H1 (cell line): ENCODE results near the gene RRP7A. TPM values are rescaled to one million over a fixed set of nuclear protein-coding genes. Genes with fewer than 3 reads are reported as not detected.

ENCODE experiments used
- BCL11A ChIP-seq, 2 experiments: IDR thresholded peaks; one replicate each; pipeline ENCODE4 v1.6.1; 2011; ENCODE audit warnings: low read depth in 2 of 2, low read length in 2 of 2, mild to moderate bottlenecking in 2 of 2
- CHD1 ChIP-seq: IDR thresholded peaks from 2 replicates; pipeline ENCODE4 v1.6.1; 2012; ENCODE audit warnings: low read depth, low read length, improper control_type of control experiment
- HDAC6 ChIP-seq: IDR thresholded peaks from one replicate; pipeline ENCODE4 v1.7.1; 2012; ENCODE audit warnings: low read depth, mild to moderate bottlenecking, inconsistent platforms, low read length, moderate library complexity
- MAFK ChIP-seq: IDR thresholded peaks from 2 replicates; pipeline ENCODE4 v1.6.1; 2012; ENCODE audit warnings: low read depth, mild to moderate bottlenecking, improper control_type of control experiment, low read length
- POLR2AphosphoS5 ChIP-seq: IDR thresholded peaks from 2 replicates; pipeline ENCODE4 v1.6.1; 2011; ENCODE audit warnings: low read depth, low read length
- RXRA ChIP-seq: IDR thresholded peaks from 2 replicates; pipeline ENCODE4 v1.6.1; 2011; ENCODE audit warnings: low read depth, mild to moderate bottlenecking, low read length, moderate library complexity; ENCODE audit not compliant: insufficient read depth
- SAP30 ChIP-seq: fragments of 300-600 bp; sonication (generic); IDR thresholded peaks from 2 replicates; pipeline ENCODE4 v1.7.1; 2012; ENCODE audit warnings: low read length, moderate library complexity, mild to moderate bottlenecking, inconsistent platforms; ENCODE audit not compliant: insufficient read depth, insufficient replicate concordance
- TBP ChIP-seq: IDR thresholded peaks from 2 replicates; pipeline ENCODE4 v1.6.1; 2011; ENCODE audit warnings: low read depth, low read length, improper control_type of control experiment
- polyA plus RNA-seq, 7 experiments: library from polyadenylated mRNA; depleted of rRNA in 3 of 7; stranded (reverse) in 5 of 7; unstranded in 2 of 7; fragments of >200 nt in 5 of 7; fragments of 200-250 nt in 2 of 7; gene quantifications; 1 replicate in 5 of 7; 2 replicates in 1 of 7; 4 replicates in 1 of 7; pipeline versions ENCODE4 v1.2.1 to v1.2.3, GENCODE V29; 2011 to 2013; ENCODE audit warnings: missing spikeins in 2 of 7, mixed read lengths in 2 of 7
- total RNA-seq: library from RNA; stranded (reverse); fragmentation: NEBNext Ultra II Directional; extraction: Animal tissue kit (Norgen Biotek cat#: 25700); gene quantifications from 2 replicates; pipeline ENCODE4 v1.2.1, GENCODE V29; 2021
- TF ChIP-seq, protein P1 (sequence below): fragments of 300-600 bp; sonication (generic); IDR thresholded peaks from 2 replicates; pipeline ENCODE4 v1.7.1; 2012; ENCODE audit warnings: low read length, moderate library complexity, mild to moderate bottlenecking, inconsistent platforms; ENCODE audit not compliant: insufficient replicate concordance
- TF ChIP-seq, protein P2 (sequence below): IDR thresholded peaks from 2 replicates; pipeline ENCODE4 v1.6.1; 2012; ENCODE audit warnings: inconsistent platforms
- TF ChIP-seq, protein P3 (sequence below): IDR thresholded peaks from 2 replicates; pipeline ENCODE4 v1.6.1; 2011; ENCODE audit warnings: low read length, improper control_type of control experiment

Gene RRP7A
- total and polyA plus RNA-seq, 2 of the 8 experiments (the other 6 are each of a cell fraction or from before 2014, with no cell fraction given) = 18.4 to 49.0 TPM

GRCh38 chr22:42560381-42560780, 40.8 kb upstream of the RRP7A start (continued):
- TF ChIP-seq, protein P1, sequence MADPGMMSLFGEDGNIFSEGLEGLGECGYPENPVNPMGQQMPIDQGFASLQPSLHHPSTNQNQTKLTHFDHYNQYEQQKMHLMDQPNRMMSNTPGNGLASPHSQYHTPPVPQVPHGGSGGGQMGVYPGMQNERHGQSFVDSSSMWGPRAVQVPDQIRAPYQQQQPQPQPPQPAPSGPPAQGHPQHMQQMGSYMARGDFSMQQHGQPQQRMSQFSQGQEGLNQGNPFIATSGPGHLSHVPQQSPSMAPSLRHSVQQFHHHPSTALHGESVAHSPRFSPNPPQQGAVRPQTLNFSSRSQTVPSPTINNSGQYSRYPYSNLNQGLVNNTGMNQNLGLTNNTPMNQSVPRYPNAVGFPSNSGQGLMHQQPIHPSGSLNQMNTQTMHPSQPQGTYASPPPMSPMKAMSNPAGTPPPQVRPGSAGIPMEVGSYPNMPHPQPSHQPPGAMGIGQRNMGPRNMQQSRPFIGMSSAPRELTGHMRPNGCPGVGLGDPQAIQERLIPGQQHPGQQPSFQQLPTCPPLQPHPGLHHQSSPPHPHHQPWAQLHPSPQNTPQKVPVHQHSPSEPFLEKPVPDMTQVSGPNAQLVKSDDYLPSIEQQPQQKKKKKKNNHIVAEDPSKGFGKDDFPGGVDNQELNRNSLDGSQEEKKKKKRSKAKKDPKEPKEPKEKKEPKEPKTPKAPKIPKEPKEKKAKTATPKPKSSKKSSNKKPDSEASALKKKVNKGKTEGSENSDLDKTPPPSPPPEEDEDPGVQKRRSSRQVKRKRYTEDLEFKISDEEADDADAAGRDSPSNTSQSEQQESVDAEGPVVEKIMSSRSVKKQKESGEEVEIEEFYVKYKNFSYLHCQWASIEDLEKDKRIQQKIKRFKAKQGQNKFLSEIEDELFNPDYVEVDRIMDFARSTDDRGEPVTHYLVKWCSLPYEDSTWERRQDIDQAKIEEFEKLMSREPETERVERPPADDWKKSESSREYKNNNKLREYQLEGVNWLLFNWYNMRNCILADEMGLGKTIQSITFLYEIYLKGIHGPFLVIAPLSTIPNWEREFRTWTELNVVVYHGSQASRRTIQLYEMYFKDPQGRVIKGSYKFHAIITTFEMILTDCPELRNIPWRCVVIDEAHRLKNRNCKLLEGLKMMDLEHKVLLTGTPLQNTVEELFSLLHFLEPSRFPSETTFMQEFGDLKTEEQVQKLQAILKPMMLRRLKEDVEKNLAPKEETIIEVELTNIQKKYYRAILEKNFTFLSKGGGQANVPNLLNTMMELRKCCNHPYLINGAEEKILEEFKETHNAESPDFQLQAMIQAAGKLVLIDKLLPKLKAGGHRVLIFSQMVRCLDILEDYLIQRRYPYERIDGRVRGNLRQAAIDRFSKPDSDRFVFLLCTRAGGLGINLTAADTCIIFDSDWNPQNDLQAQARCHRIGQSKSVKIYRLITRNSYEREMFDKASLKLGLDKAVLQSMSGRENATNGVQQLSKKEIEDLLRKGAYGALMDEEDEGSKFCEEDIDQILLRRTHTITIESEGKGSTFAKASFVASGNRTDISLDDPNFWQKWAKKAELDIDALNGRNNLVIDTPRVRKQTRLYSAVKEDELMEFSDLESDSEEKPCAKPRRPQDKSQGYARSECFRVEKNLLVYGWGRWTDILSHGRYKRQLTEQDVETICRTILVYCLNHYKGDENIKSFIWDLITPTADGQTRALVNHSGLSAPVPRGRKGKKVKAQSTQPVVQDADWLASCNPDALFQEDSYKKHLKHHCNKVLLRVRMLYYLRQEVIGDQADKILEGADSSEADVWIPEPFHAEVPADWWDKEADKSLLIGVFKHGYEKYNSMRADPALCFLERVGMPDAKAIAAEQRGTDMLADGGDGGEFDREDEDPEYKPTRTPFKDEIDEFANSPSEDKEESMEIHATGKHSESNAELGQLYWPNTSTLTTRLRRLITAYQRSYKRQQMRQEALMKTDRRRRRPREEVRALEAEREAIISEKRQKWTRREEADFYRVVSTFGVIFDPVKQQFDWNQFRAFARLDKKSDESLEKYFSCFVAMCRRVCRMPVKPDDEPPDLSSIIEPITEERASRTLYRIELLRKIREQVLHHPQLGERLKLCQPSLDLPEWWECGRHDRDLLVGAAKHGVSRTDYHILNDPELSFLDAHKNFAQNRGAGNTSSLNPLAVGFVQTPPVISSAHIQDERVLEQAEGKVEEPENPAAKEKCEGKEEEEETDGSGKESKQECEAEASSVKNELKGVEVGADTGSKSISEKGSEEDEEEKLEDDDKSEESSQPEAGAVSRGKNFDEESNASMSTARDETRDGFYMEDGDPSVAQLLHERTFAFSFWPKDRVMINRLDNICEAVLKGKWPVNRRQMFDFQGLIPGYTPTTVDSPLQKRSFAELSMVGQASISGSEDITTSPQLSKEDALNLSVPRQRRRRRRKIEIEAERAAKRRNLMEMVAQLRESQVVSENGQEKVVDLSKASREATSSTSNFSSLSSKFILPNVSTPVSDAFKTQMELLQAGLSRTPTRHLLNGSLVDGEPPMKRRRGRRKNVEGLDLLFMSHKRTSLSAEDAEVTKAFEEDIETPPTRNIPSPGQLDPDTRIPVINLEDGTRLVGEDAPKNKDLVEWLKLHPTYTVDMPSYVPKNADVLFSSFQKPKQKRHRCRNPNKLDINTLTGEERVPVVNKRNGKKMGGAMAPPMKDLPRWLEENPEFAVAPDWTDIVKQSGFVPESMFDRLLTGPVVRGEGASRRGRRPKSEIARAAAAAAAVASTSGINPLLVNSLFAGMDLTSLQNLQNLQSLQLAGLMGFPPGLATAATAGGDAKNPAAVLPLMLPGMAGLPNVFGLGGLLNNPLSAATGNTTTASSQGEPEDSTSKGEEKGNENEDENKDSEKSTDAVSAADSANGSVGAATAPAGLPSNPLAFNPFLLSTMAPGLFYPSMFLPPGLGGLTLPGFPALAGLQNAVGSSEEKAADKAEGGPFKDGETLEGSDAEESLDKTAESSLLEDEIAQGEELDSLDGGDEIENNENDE = no peak
- TF ChIP-seq RXRA (no peak), MAFK (no peak), TBP (no peak), HDAC6 (no peak), SAP30 (no peak), CHD1 (no peak), POLR2AphosphoS5 (no peak), BCL11A (IDR thresholded peaks at IDR 0.05; ENCODE audit: low read depth in 2 of 2, low read length in 2 of 2) (no peak)
- TF ChIP-seq, protein P2, sequence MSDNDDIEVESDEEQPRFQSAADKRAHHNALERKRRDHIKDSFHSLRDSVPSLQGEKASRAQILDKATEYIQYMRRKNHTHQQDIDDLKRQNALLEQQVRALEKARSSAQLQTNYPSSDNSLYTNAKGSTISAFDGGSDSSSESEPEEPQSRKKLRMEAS = no peak
- TF ChIP-seq, protein P3, sequence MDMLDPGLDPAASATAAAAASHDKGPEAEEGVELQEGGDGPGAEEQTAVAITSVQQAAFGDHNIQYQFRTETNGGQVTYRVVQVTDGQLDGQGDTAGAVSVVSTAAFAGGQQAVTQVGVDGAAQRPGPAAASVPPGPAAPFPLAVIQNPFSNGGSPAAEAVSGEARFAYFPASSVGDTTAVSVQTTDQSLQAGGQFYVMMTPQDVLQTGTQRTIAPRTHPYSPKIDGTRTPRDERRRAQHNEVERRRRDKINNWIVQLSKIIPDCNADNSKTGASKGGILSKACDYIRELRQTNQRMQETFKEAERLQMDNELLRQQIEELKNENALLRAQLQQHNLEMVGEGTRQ = no peak
